Suprapubic skin (tissue), 3 donors: ENCODE data around the gene RHOJ.

Source experiments
- CTCF ChIP-seq, 2 donors: fragments of 200-600 bp in 1 of 2; fragments of 450-650 bp in 1 of 2; sonication (generic) in 1 of 2; IDR thresholded peaks; one replicate each; pipeline ENCODE4 v1.5.1; 2016 to 2019; ENCODE audit warnings: antibody characterized with exemption in 2 of 2, mild to moderate bottlenecking in 1 of 2, moderate library complexity in 1 of 2
- EP300 ChIP-seq: sonication (generic); formaldehyde crosslinking; IDR thresholded peaks from one replicate; pipeline ENCODE4 v1.6.1; 2017; ENCODE audit warnings: antibody characterized with exemption
- POLR2A ChIP-seq, 2 donors: fragments of 450-650 bp; IDR thresholded peaks; one replicate each; pipeline ENCODE4 v1.6.1; 2017; ENCODE audit warnings: antibody characterized with exemption in 2 of 2, mild to moderate bottlenecking in 2 of 2, moderate library complexity in 2 of 2

GRCh38 chr14:63266106-63266505 lies 61.9 kb downstream of the RHOJ start:
- TF ChIP-seq CTCF (IDR thresholded peaks at IDR 0.05) (no peak), POLR2A (IDR thresholded peaks at IDR 0.05) (no peak), EP300 (no peak)
